Transverse colon (tissue), 4 donors: Measurements from ENCODE around the gene BLVRB. TPM values are rescaled to one million over a fixed set of nuclear protein-coding genes. Genes with fewer than 3 reads are reported as not detected.

Source experiments
- DNase-seq: peaks from one replicate; pipeline ENCODE4 v3.0.0-alpha.2; 2019
- H3K27ac ChIP-seq, 4 donors: fragments of 200-600 bp; sonication (generic); 2 replicates each; pipeline ENCODE4 v1.5.1; 2016 to 2018; ENCODE audit warnings: inconsistent platforms in 4 of 4
- H3K27me3 ChIP-seq: fragments of 200-600 bp; sonication (generic); 2 replicates; pipeline ENCODE4 v1.5.1; 2017; ENCODE audit warnings: inconsistent platforms
- H3K36me3 ChIP-seq, 4 donors: fragments of 200-600 bp; sonication (generic); 2 replicates each; pipeline ENCODE4 v1.5.1; 2017 to 2019; ENCODE audit warnings: inconsistent platforms in 4 of 4
- H3K4me1 ChIP-seq, 4 donors: fragments of 200-600 bp; sonication (generic); 2 replicates each; pipeline ENCODE4 v1.5.1; 2017 to 2020; ENCODE audit warnings: inconsistent platforms in 4 of 4
- H3K4me3 ChIP-seq, 4 donors: fragments of 200-600 bp; sonication (generic); 1 replicate in 1 of 4; 2 replicates in 3 of 4; pipeline versions ENCODE4 v1.5.1 to v1.6.1; 2017 to 2019; ENCODE audit warnings: inconsistent platforms in 4 of 4
- H3K9me3 ChIP-seq, 2 donors: fragments of 200-600 bp; sonication (generic); 2 replicates each; pipeline ENCODE4 v1.5.1; 2017 to 2019; ENCODE audit warnings: inconsistent platforms in 2 of 2
- EP300 ChIP-seq: sonication (generic); formaldehyde crosslinking; IDR thresholded peaks from one replicate; pipeline ENCODE4 v1.6.1; 2017; ENCODE audit warnings: antibody characterized with exemption, low read depth
- POLR2A ChIP-seq: fragments of 450-650 bp; IDR thresholded peaks from one replicate; pipeline ENCODE4 v1.6.1; 2016; ENCODE audit warnings: antibody characterized with exemption, mild to moderate bottlenecking, moderate library complexity
- POLR2AphosphoS5 ChIP-seq, 3 donors: sonication (generic); formaldehyde crosslinking; IDR thresholded peaks; one replicate each; pipeline ENCODE4 v1.6.1; 2016; ENCODE audit warnings: antibody characterized with exemption in 3 of 3
- WGBS, 2 donors: methylation state at CpG; one replicate each; pipeline ENCODE4 v1.1.5; 2018; ENCODE audit warnings: low coverage in 1 of 2; 5-methylcytosine and 5-hydroxymethylcytosine counted together
- in situ Hi-C, 4 donors: fragments of 200-750 bp; cut with MboI; loops; one replicate each; pipeline versions ENCODE4 v1.15.0 to v1.15.1; 2017; ENCODE audit warnings: low sequenced_read_pairs in 3 of 4, low pct_ligation_motif_present in 1 of 4, low pct_unique_long_range_greater_than_20kb in 1 of 4
- intact Hi-C: fragments of 100-400 bp; cut with DNase I; formaldehyde crosslinking; loops from one replicate; pipeline ENCODE4 v1.15.1; 2023; ENCODE audit warnings: low total_unique reads
- total RNA-seq, 4 donors: library from RNA; depleted of rRNA; stranded (reverse); fragments of >200 nt; gene quantifications; one replicate each; pipeline ENCODE4 v1.1.0, GENCODE V29; 2016
- TF ChIP-seq, protein P1 (sequence below), 5 experiments: fragments of 200-600 bp in 3 of 5; fragments of 450-650 bp in 2 of 5; sonication (generic) in 3 of 5; IDR thresholded peaks; 1 replicate in 2 of 5; 2 replicates in 3 of 5; pipeline ENCODE4 v1.5.1; 2016 to 2017; ENCODE audit warnings: antibody characterized with exemption in 5 of 5, inconsistent platforms in 3 of 5, mild to moderate bottlenecking in 2 of 5, moderate library complexity in 1 of 5

BLVRB gene
- total RNA-seq, 4 donors from 2014 or later, result 81.5 to 193 (median 147) TPM

DNA sequence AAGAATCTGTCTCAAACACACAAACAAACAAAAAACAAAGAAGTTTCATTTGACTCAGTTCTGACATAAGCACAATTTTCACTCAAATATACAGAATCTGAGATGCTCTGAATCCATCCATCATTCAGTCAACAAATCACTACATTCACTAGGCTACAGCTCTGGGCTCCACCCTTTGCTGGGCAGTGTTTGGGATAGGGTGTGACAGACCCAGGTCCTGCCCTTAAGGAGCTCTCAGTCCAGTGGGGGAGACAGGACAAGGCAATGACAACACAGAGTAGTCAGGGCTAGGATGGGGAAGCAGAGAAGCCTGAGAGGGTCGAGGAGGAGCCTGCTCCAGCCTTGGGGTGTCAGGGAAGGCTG is 46.5 kb upstream of the BLVRB start:
- TF ChIP-seq EP300 (no peak), POLR2AphosphoS5 (IDR thresholded peaks at IDR 0.05) (no peak), POLR2A (no peak)
- TF ChIP-seq, protein P1, sequence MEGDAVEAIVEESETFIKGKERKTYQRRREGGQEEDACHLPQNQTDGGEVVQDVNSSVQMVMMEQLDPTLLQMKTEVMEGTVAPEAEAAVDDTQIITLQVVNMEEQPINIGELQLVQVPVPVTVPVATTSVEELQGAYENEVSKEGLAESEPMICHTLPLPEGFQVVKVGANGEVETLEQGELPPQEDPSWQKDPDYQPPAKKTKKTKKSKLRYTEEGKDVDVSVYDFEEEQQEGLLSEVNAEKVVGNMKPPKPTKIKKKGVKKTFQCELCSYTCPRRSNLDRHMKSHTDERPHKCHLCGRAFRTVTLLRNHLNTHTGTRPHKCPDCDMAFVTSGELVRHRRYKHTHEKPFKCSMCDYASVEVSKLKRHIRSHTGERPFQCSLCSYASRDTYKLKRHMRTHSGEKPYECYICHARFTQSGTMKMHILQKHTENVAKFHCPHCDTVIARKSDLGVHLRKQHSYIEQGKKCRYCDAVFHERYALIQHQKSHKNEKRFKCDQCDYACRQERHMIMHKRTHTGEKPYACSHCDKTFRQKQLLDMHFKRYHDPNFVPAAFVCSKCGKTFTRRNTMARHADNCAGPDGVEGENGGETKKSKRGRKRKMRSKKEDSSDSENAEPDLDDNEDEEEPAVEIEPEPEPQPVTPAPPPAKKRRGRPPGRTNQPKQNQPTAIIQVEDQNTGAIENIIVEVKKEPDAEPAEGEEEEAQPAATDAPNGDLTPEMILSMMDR (IDR thresholded peaks at IDR 0.05), result no peak
- no peaks in the 10 kb centered on the region for H3K36me3 ChIP-seq
- no peak for DNase-seq
- H3K4me3 ChIP-seq, result no peak overlapping the region
- peaks cover 0 to 9% (median 7%) of the 10 kb centered on the region in 4 donors for H3K4me1 ChIP-seq
- H3K27me3 ChIP-seq, result peaks cover 62% of the 10 kb centered on the region
- no peaks in the 10 kb centered on the region for H3K9me3 ChIP-seq
- intact Hi-C loops (no loop called here), in situ Hi-C loops (no loop called here)
- H3K27ac ChIP-seq, result no peak overlapping the region
- WGBS, 2 donors, result 13% methylated on average over 1 of the region's 1 CpG; no CpG with 5 or more reads in 1 of the 2 donors

DNA sequence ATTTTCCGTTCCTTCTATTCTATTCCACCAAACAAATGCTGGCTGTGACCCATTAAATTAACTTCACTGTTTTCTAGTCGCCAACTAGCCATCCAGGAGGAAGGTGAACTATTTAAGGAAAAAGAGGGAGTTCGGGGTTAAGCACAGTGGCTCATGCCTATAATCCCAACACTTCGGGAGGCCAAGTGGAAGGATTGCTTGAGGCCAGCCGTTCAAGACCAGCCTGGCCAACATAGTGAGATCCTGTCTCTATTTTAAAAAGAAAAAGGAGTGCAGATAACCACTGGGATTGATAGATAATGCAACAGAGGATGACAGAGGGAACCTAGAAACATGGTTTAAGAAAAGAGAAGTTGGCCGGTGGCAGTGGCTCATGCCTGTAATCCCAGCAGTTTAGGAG is 45.9 kb upstream of the BLVRB start:
- H3K9me3 ChIP-seq, result no peaks in the 10 kb centered on the region
- H3K27me3 ChIP-seq, result peaks cover 62% of the 10 kb centered on the region
- intact Hi-C loops (no loop called here), in situ Hi-C loops (no loop called here)
- no peak overlapping the region for H3K4me3 ChIP-seq
- TF ChIP-seq POLR2AphosphoS5 (IDR thresholded peaks at IDR 0.05) (no peak), POLR2A (no peak), EP300 (no peak)
- TF ChIP-seq, protein P1 (IDR thresholded peaks at IDR 0.05), result no peak
- no peaks in the 10 kb centered on the region for H3K36me3 ChIP-seq
- peaks cover 0 to 9% (median 7%) of the 10 kb centered on the region in 4 donors for H3K4me1 ChIP-seq
- DNase-seq, result no peak
- 74 to 82% methylated on average over 5 to 6 of the region's 6 CpGs for WGBS, 2 donors
- H3K27ac ChIP-seq, result no peak overlapping the region

- no peak for DNase-seq
- peaks cover 0 to 9% (median 7%) of the 10 kb centered on the region in 4 donors for H3K4me1 ChIP-seq
- in situ Hi-C loops (no loop called here), intact Hi-C loops (no loop called here)
- no peak overlapping the region for H3K4me3 ChIP-seq
- H3K27ac ChIP-seq, result no peak overlapping the region
- H3K27me3 ChIP-seq, result peaks cover 62% of the 10 kb centered on the region
- 86% methylated on average over 7 of the region's 7 CpGs; no CpG with 5 or more reads in 1 of the 2 donors for WGBS, 2 donors
- TF ChIP-seq, protein P1 (IDR thresholded peaks at IDR 0.05), result no peak
- no peak for TF ChIP-seq POLR2A
- no peak for TF ChIP-seq EP300
- no peak for TF ChIP-seq POLR2AphosphoS5 (IDR thresholded peaks at IDR 0.05)
- H3K9me3 ChIP-seq, result no peaks in the 10 kb centered on the region
- H3K36me3 ChIP-seq, result no peaks in the 10 kb centered on the region
These were observed 45.1 kb upstream of the BLVRB start for GRCh38 chr19:40510526-40511115.

- Histone ChIP-seq H3K36me3 (no peaks in the 10 kb centered on the region), H3K27me3 (peaks cover 44% of the 10 kb centered on the region), H3K4me1 (peaks cover 0 to 9% (median 7%) of the 10 kb centered on the region in 4 donors), H3K4me3 (no peak overlapping the region), H3K9me3 (no peaks in the 10 kb centered on the region), H3K27ac (no peak overlapping the region)
- intact Hi-C loops (no loop called here), in situ Hi-C loops (no loop called here)
- 80% methylated on average over 8 of the region's 8 CpGs; no CpG with 5 or more reads in 1 of the 2 donors for WGBS, 2 donors
- no peak for TF ChIP-seq POLR2AphosphoS5 (IDR thresholded peaks at IDR 0.05)
- no peak for DNase-seq
These were observed 43.3 kb upstream of the BLVRB start for GRCh38 chr19:40508739-40509260.
